Stimulated activated CD8-positive, alpha-beta memory T cell treated with anti-CD3 and anti-CD28 coated beads, Interleukin-4, amount 100 ng/mL, for 4 hours (primary cell): Measurements from ENCODE around the gene PPP1R9B.

Experiments
- DNase-seq, 2 donors: peaks; one replicate each; pipeline ENCODE4 v3.0.0-alpha.2; 2020; ENCODE audit warnings: low read depth in 2 of 2, low spot score in 1 of 2

Gene PPP1R9B

GRCh38 chr17:50110591-50111349 lies 39.7 kb downstream of the PPP1R9B start:
- no peak for DNase-seq

GRCh38 chr17:50109785-50110184 lies 40.7 kb downstream of the PPP1R9B start:
- no peak for DNase-seq

DNA sequence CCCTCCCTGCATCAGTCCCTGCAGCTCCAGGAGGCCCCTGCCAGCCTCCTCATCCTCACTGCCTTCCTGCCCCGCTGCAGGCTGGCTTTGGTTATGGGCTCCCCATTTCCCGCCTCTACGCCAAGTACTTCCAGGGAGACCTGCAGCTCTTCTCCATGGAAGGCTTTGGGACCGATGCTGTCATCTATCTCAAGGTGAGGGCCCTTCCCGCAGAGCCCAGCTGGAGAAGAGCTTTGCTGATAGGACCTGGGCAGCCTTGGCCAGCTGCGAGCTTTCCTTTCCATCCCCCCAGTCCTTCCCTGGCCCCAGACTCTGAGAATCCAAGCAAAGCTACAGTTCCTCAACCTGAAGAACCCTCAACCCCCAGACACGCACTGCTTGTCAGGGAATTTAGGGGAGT lies 41.3 kb downstream of the PPP1R9B start:
- no peak for DNase-seq

- DNase-seq: no peak
Observed at GRCh38 chr17:50108556-50108955, 41.9 kb downstream of the PPP1R9B start.

GRCh38 chr17:50107790-50108414 lies 42.6 kb downstream of the PPP1R9B start:
- DNase-seq: no peak

GRCh38 chr17:50106393-50107131 lies 43.9 kb downstream of the PPP1R9B start:
- no peak for DNase-seq

GRCh38 chr17:50105811-50106210 lies 44.7 kb downstream of the PPP1R9B start:
- DNase-seq: no peak

DNA sequence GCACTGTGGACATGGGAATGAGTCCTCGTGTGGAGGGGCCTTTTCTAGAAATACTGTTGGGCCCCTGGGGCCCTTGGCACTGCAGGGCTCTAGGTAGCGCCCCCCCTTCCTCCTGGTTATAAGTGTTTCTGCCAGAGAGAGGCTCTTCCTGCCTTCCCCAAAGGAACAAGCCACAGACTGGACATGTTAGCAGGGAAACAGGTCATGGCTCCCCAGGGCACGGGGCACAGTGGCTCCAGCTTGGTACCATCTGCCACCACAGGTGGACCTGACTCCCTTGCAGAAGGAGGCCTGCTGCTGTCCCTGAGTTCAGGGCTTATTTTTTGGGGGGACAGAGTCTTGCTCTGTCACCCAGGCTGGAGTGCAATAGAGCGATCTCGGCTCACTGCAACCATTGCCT lies 46.5 kb downstream of the PPP1R9B start:
- DNase-seq: no peak

DNA sequence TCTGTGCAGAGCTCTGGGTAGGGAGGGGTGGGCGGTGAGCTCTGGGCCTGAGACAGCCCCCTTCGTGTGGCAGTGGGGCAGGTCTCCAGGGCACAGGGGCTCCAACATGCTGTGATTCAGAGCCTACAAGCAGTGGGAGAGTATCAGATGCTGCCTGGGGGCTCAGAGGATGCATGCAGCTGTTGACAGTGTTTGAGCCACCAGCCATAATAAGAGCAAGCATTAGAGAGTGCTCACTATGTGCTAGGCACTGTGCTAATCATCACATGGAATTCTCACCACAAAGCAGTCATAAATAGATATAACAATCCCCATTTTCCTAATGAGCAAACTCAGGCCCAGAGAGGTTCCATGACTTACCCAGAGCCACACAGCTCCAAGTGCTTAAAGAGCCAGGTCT lies 47.2 kb downstream of the PPP1R9B start:
- DNase-seq: no peak

DNA sequence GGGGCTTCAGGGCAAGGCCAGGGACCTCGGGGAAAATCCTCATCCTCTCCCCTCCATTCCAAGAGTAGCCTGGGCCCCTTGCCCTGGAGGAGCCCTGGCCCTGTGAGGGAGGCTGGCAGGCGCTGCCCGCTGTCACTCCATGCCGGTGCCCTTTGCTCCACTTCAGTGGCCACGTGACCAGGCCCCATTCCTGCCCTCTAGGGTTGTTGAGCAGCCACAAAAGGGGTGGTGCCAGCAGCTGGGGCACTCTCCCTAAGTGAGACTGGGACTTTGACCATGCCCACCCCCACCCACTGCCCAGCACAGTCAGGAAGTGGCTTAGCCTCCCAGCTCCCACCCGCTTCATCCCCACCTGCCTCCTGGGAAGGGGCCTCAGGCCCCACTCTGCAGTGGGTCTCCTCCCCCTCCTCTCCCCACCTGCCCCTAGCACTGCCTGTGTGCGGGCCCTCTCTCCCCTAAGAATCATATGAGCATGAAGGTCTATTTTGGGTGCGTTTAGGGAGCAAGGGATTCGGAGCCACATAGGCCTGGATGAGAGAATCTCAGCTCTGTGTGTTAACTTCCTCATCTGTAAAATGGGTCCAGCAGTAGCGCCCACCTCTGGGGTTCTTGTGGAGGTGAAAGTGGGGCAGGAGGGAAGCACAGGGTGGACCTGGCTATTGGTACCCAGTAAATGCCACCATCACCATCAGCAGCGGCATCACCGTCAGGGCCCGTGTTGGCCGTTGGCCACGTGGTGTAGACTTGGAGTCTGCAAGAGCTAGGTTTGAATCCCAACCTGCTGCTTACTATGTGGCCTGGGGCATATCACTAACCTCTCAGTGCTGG lies 48.1 kb downstream of the PPP1R9B start:
- no peak for DNase-seq

DNA sequence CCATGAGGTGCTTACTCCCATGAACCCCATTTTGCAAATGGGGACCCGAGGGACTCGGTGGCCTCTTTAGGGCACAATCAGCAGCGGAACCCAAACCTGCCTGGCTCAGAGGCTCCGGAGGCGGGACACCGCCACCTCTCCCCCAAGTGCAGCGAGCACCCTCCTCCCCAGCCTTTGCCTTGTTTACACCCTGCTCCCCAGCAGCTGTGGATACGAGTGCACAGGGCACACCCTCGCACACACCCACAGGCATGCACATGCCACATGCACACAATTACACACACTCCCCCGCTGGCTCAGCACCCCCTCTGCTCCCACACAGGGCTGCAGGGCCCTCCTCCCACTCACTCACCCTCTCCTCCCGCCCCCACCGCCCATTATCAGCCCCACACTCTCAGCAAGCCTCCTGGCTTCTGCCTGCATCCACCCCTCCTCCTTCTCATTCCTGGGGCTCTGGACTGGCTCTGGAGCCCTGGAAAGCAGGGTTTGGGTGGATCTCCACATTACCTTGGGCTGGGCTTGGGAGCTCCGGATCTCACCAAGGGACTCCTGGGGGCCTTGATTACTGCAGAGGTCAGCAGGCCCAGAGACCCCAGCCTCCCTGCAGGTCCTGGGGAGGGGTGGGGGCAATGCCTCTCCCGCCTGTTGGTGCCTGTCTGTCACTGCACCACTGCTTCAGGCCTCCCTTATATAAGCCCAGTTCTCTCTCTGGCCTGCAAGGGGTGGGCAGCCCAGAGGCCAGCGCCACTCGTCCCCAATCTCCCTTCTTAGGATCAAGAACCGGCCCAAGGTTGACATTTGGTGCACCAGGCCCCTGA lies 48.9 kb downstream of the PPP1R9B start:
- DNase-seq: no peak

- no peak for DNase-seq
Observed at GRCh38 chr17:50100921-50101345, 49.5 kb downstream of the PPP1R9B start.

DNA sequence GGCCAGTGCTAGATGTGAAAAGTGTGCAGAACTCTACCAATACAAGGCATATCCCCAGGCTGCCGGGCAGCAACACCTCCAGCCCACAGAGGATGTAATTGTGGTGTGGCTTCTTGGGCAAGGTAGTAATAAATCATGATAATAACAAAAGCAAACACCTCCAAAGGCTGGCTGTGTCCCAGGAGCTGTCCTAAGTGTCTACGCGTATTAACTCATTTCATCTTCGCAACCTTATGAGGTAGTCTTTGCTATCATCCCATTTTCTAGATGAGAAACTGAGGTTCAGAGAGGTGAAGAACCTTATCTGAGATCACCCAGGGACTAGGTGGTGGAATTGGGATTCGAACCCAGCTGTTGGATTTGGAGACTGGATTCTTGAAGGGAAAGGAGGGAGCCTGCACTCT lies 50.0 kb downstream of the PPP1R9B start:
- DNase-seq: no peak

DNA sequence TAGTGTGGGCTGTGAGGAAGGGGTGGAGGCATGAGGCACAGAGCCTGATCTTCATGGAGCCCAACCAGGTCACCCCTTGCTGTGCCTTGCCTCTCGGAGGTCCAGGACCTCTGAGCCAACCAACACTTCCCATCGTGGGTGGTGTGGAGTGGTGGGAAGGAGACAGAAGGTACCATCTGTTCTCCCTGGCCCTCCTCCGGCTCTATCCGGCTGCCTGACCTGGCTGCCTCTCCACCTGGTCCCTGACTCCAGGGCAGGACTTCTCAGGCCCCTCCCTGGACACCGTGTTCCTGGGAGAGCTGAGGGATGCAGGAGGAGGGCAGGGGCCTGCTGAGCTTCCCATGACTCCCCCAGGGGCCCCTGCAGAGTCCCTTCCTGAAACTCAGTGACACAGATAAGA lies 51.5 kb downstream of the PPP1R9B start:
- DNase-seq: no peak

DNA sequence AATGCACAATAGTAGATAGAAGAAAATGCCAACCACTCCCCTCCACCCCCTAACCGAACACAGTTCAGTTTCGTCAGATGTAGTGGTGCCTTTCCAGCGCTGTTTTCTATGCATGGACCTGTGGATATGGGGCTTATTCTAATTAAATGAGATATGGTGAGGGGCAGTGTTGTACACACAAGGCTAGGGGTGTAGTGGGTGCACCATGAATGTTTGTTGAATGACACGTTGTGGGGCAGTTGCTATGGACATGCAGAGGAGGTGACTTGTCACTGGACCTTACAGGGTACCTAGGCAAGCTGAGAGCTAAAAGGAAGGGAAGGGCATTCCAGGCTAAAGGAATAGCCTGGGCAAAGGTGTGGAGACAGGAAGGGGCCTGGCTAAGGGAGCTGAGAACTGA lies 51.9 kb downstream of the PPP1R9B start:
- DNase-seq: no peak

DNA sequence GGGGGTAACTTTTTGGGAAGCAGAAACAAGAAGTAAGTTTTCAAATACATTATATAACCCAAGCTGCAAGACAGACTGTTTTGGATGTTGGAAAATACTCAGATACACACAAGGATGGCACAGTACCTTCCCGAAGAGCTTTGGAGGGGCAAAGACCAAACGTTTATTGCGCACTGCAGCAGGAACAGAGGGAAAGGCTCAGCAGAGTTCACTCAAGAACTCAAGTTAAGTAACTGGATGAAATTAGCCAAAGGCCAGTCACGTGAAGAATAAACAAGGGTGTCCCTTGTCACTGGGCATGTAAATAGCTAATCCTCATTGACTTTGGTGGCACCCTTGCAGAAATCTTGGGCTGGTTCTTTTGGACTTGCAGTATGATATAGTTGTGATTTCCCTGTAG lies 52.6 kb downstream of the PPP1R9B start:
- DNase-seq: no peak

DNA sequence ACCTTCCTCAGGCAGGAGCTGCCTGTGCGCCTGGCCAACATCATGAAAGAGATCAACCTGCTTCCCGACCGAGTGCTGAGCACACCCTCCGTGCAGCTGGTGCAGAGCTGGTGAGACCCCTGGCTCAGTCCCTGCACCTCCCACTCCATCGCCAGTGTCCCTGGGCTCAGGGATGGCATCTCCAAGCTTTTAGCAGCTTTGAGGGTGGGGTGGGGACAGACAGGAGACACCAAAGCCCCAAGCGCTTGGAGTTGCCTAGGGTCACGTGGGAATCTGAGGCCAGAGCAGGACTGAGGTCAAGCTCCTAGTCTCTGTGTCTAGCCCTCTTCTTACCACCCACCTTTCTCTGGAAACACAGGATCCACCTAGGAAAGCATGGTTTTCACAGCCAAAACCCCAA lies 53.0 kb downstream of the PPP1R9B start:
- no peak for DNase-seq

- DNase-seq: no peak
Observed at GRCh38 chr17:50096758-50097157, 53.7 kb downstream of the PPP1R9B start.

DNA sequence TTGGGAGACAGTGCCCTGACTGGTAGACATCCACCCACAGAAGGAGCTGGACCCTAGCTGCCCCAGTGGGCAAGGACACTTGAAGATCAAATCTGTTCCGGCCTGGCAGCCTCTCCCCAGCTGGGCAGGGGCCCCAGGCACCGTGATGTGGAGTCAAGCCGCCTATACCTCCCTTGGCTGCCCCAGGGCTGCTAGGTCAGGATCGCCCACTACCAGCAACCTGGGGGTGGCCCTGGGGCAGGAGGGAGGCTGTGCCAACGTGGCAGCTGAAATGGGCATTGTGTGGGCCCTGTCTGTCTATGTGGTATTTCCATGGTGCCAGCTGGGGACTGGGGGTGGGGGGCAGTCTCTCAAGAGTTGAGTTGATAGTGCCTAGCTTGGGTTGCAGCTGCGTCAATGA lies 54.4 kb downstream of the PPP1R9B start:
- no peak for DNase-seq

- no peak for DNase-seq
Observed at GRCh38 chr17:50095626-50096037, 54.8 kb downstream of the PPP1R9B start.
